ENCODE measurements around the gene DCAF8.

GRCh38 chr1:160221089-160221488 is 41.3 kb downstream of the DCAF8 start:
- TF ChIP-seq CTCF (IDR thresholded peaks at IDR 0.05) (no peak), EZH2 (IDR thresholded peaks at IDR 0.05; ENCODE audit: borderline replicate concordance, insufficient read depth, low read depth, low read length, poor library complexity, severe bottlenecking) (no peak)
